SK-N-MC (cell line): ENCODE data around the gene ABCA3.

Experiments
- EZH2 ChIP-seq: fragments of 200-600 bp; sonication (generic); IDR thresholded peaks from one replicate; pipeline ENCODE4 v1.6.1; 2017; ENCODE audit warnings: antibody characterized with exemption
- POLR2AphosphoS5 ChIP-seq: IDR thresholded peaks from 2 replicates; pipeline ENCODE4 v1.6.1; 2012; ENCODE audit warnings: mild to moderate bottlenecking, low read depth, low read length, borderline replicate concordance

DNA sequence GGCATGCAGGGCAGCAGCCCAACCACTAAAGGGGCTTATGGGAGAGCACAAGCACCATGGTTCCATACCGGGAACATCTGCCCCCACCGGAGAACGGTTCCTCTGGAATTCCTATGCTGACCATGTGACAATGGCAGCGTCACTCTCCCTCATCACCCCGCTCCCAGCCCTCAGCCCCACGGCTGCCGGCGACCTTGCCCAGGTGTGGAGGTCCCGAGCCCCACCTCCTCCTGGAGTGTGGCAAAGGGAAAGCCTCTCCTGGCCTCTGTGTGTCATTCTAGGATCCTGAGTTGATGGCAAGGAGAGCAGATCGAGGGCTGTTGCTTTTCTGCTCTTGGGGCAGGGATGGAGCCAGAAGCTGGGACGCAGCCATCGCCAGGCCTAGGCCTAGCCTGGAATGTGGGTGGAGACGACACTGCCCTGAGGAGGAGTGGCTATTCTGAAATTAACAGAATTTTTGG, 54.8 kb downstream of the ABCA3 start:
- TF ChIP-seq POLR2AphosphoS5 = no peak
- TF ChIP-seq EZH2 = no peak
